ENCODE measurements around the gene RBM15. TPM values are rescaled to one million over a fixed set of nuclear protein-coding genes. Genes with fewer than 3 reads are reported as not detected.

Gene RBM15
- total and polyA plus RNA-seq, 5 donors from 2014 or later: 7.5 to 53.3 (median 12.1) TPM

- Mint-ChIP-seq H3K36me3 (peaks cover 9% of the 10 kb centered on the region), H3K4me3 (no peak overlapping the region), H3K27ac (peak overlapping the region in 2 of 3 donors; percentile 40 to 64), H3K4me1 (peaks cover 28 to 47% (median 39%) of the 10 kb centered on the region in 4 donors), H3K27me3 (no peaks in the 10 kb centered on the region), H3K9me3 (no peaks in the 10 kb centered on the region)
- H3K9me3 ChIP-seq (ENCODE audit: control insufficient read depth in 2 of 2, low read length in 2 of 2): no peaks in the 10 kb centered on the region
- no peak for DNase-seq
- H3K27me3 ChIP-seq (ENCODE audit: control insufficient read depth, insufficient read depth, low read length): no peaks in the 10 kb centered on the region
- H3K4me1 ChIP-seq (ENCODE audit: control insufficient read depth, insufficient read depth, low read length, poor library complexity, severe bottlenecking): peaks cover 25% of the 10 kb centered on the region
- no peak overlapping the region for H3K4me3 ChIP-seq (ENCODE audit: low read depth, low read length)
- H3K36me3 ChIP-seq (ENCODE audit: control insufficient read depth, insufficient read depth, low read length): no peaks in the 10 kb centered on the region
- H3K27ac ChIP-seq (ENCODE audit: insufficient read depth, low read length, poor library complexity, severe bottlenecking): no peak overlapping the region
- no peak for ATAC-seq (ENCODE audit: low read depth in 2 of 2)
These were observed 16.1 kb downstream of the RBM15 start for GRCh38 chr1:110355321-110355720.

- Histone ChIP-seq H3K27me3 (ENCODE audit: control insufficient read depth, insufficient read depth, low read length) (no peaks in the 10 kb centered on the region), H3K4me1 (ENCODE audit: control insufficient read depth, insufficient read depth, low read length, poor library complexity, severe bottlenecking) (peaks cover 16% of the 10 kb centered on the region), H3K36me3 (ENCODE audit: control insufficient read depth, insufficient read depth, low read length) (no peaks in the 10 kb centered on the region), H3K9me3 (ENCODE audit: control insufficient read depth in 2 of 2, low read length in 2 of 2) (no peaks in the 10 kb centered on the region), H3K4me3 (ENCODE audit: low read depth, low read length) (no peak overlapping the region), H3K27ac (ENCODE audit: insufficient read depth, low read length, poor library complexity, severe bottlenecking) (no peak overlapping the region)
- ATAC-seq (ENCODE audit: low read depth in 2 of 2) (no peak), DNase-seq (no peak)
- no peaks in the 10 kb centered on the region for H3K27me3 Mint-ChIP-seq
- peaks cover 14% of the 10 kb centered on the region for H3K36me3 Mint-ChIP-seq
- peak overlapping the region in 1 of 3 donors; percentile 52 for H3K27ac Mint-ChIP-seq
- H3K4me3 Mint-ChIP-seq: no peak overlapping the region
- H3K4me1 Mint-ChIP-seq: peaks cover 31 to 43% (median 34%) of the 10 kb centered on the region in 4 donors
- no peaks in the 10 kb centered on the region for H3K9me3 Mint-ChIP-seq
These were observed 17.2 kb downstream of the RBM15 start for GRCh38 chr1:110356379-110356778.

- no peaks in the 10 kb centered on the region for H3K27me3 ChIP-seq (ENCODE audit: control insufficient read depth, insufficient read depth, low read length)
- H3K4me3 ChIP-seq (ENCODE audit: low read depth, low read length): no peak overlapping the region
- no peak for DNase-seq
- no peak for ATAC-seq (ENCODE audit: low read depth in 2 of 2)
- Mint-ChIP-seq H3K4me3 (no peak overlapping the region), H3K27ac (peak overlapping the region in 1 of 3 donors; percentile 8), H3K9me3 (no peaks in the 10 kb centered on the region), H3K4me1 (peaks cover 17 to 33% (median 21%) of the 10 kb centered on the region in 4 donors), H3K36me3 (peaks cover 29% of the 10 kb centered on the region), H3K27me3 (no peaks in the 10 kb centered on the region)
- peaks cover 15% of the 10 kb centered on the region for H3K36me3 ChIP-seq (ENCODE audit: control insufficient read depth, insufficient read depth, low read length)
- H3K9me3 ChIP-seq (ENCODE audit: control insufficient read depth in 2 of 2, low read length in 2 of 2): no peaks in the 10 kb centered on the region
- peaks cover 9% of the 10 kb centered on the region for H3K4me1 ChIP-seq (ENCODE audit: control insufficient read depth, insufficient read depth, low read length, poor library complexity, severe bottlenecking)
- H3K27ac ChIP-seq (ENCODE audit: insufficient read depth, low read length, poor library complexity, severe bottlenecking): no peak overlapping the region
These were observed 21.3 kb downstream of the RBM15 start for GRCh38 chr1:110360431-110360830.

GRCh38 chr1:110361856-110362255 lies 22.7 kb downstream of the RBM15 start:
- Histone ChIP-seq H3K4me1 (ENCODE audit: control insufficient read depth, insufficient read depth, low read length, poor library complexity, severe bottlenecking) (peaks cover under 1% of the 10 kb centered on the region), H3K4me3 (ENCODE audit: low read depth, low read length) (no peak overlapping the region), H3K36me3 (ENCODE audit: control insufficient read depth, insufficient read depth, low read length) (peaks cover 20% of the 10 kb centered on the region), H3K27me3 (ENCODE audit: control insufficient read depth, insufficient read depth, low read length) (no peaks in the 10 kb centered on the region), H3K27ac (ENCODE audit: insufficient read depth, low read length, poor library complexity, severe bottlenecking) (no peak overlapping the region), H3K9me3 (ENCODE audit: control insufficient read depth in 2 of 2, low read length in 2 of 2) (no peaks in the 10 kb centered on the region)
- Mint-ChIP-seq H3K27me3 (no peaks in the 10 kb centered on the region), H3K4me3 (no peak overlapping the region), H3K9me3 (no peaks in the 10 kb centered on the region), H3K36me3 (peaks cover 30% of the 10 kb centered on the region), H3K4me1 (peaks cover 16 to 24% (median 19%) of the 10 kb centered on the region in 4 donors), H3K27ac (peak overlapping the region in 1 of 3 donors; percentile 6)
- ATAC-seq (ENCODE audit: low read depth in 2 of 2): no peak
- no peak for DNase-seq

GRCh38 chr1:110364221-110364620 lies 25.0 kb downstream of the RBM15 start:
- peaks cover 11 to 22% (median 17%) of the 10 kb centered on the region in 4 donors for H3K4me1 Mint-ChIP-seq
- Histone ChIP-seq H3K9me3 (ENCODE audit: control insufficient read depth in 2 of 2, low read length in 2 of 2) (no peaks in the 10 kb centered on the region), H3K36me3 (ENCODE audit: control insufficient read depth, insufficient read depth, low read length) (peaks cover 20% of the 10 kb centered on the region), H3K27me3 (ENCODE audit: control insufficient read depth, insufficient read depth, low read length) (no peaks in the 10 kb centered on the region), H3K27ac (ENCODE audit: insufficient read depth, low read length, poor library complexity, severe bottlenecking) (no peak overlapping the region), H3K4me3 (ENCODE audit: low read depth, low read length) (no peak overlapping the region), H3K4me1 (ENCODE audit: control insufficient read depth, insufficient read depth, low read length, poor library complexity, severe bottlenecking) (no peaks in the 10 kb centered on the region)
- H3K9me3 Mint-ChIP-seq: no peaks in the 10 kb centered on the region
- DNase-seq (no peak), ATAC-seq (ENCODE audit: low read depth in 2 of 2) (no peak)
- peak overlapping the region in 1 of 3 donors; percentile 0 for H3K27ac Mint-ChIP-seq
- no peaks in the 10 kb centered on the region for H3K27me3 Mint-ChIP-seq
- H3K36me3 Mint-ChIP-seq: peaks cover 33% of the 10 kb centered on the region
- no peak overlapping the region for H3K4me3 Mint-ChIP-seq

- Mint-ChIP-seq H3K9me3 (no peaks in the 10 kb centered on the region), H3K36me3 (peaks cover 21% of the 10 kb centered on the region), H3K27ac (peak overlapping the region; percentile 0 to 64 (median 42)), H3K4me1 (peaks cover 7 to 17% (median 11%) of the 10 kb centered on the region in 4 donors), H3K27me3 (no peaks in the 10 kb centered on the region), H3K4me3 (no peak overlapping the region)
- Histone ChIP-seq H3K9me3 (ENCODE audit: control insufficient read depth in 2 of 2, low read length in 2 of 2) (no peaks in the 10 kb centered on the region), H3K27ac (ENCODE audit: insufficient read depth, low read length, poor library complexity, severe bottlenecking) (no peak overlapping the region), H3K36me3 (ENCODE audit: control insufficient read depth, insufficient read depth, low read length) (peaks cover 17% of the 10 kb centered on the region), H3K27me3 (ENCODE audit: control insufficient read depth, insufficient read depth, low read length) (no peaks in the 10 kb centered on the region), H3K4me3 (ENCODE audit: low read depth, low read length) (no peak overlapping the region), H3K4me1 (ENCODE audit: control insufficient read depth, insufficient read depth, low read length, poor library complexity, severe bottlenecking) (no peaks in the 10 kb centered on the region)
- ATAC-seq (ENCODE audit: low read depth in 2 of 2) (peak; percentile 50 to 68), DNase-seq (no peak)
These were observed 31.6 kb downstream of the RBM15 start for GRCh38 chr1:110370827-110371226.

- H3K36me3 Mint-ChIP-seq: peaks cover 23% of the 10 kb centered on the region
- peaks cover 0 to 10% (median 5%) of the 10 kb centered on the region in 4 donors for H3K4me1 Mint-ChIP-seq
- DNase-seq (no peak), ATAC-seq (ENCODE audit: low read depth in 2 of 2) (no peak)
- no peaks in the 10 kb centered on the region for H3K27me3 ChIP-seq (ENCODE audit: control insufficient read depth, insufficient read depth, low read length)
- peaks cover 15% of the 10 kb centered on the region for H3K36me3 ChIP-seq (ENCODE audit: control insufficient read depth, insufficient read depth, low read length)
- no peak overlapping the region for H3K4me3 ChIP-seq (ENCODE audit: low read depth, low read length)
- H3K9me3 ChIP-seq (ENCODE audit: control insufficient read depth in 2 of 2, low read length in 2 of 2): no peaks in the 10 kb centered on the region
- H3K9me3 Mint-ChIP-seq: no peaks in the 10 kb centered on the region
- no peaks in the 10 kb centered on the region for H3K27me3 Mint-ChIP-seq
- H3K27ac Mint-ChIP-seq: no peak overlapping the region
- no peak overlapping the region for H3K27ac ChIP-seq (ENCODE audit: insufficient read depth, low read length, poor library complexity, severe bottlenecking)
- H3K4me1 ChIP-seq (ENCODE audit: control insufficient read depth, insufficient read depth, low read length, poor library complexity, severe bottlenecking): no peaks in the 10 kb centered on the region
- no peak overlapping the region for H3K4me3 Mint-ChIP-seq
These were observed 36.3 kb downstream of the RBM15 start for GRCh38 chr1:110375490-110375889.

GRCh38 chr1:110380672-110381283 lies 41.6 kb downstream of the RBM15 start:
- H3K27me3 ChIP-seq (ENCODE audit: control insufficient read depth, insufficient read depth, low read length): no peaks in the 10 kb centered on the region
- H3K27ac ChIP-seq (ENCODE audit: insufficient read depth, low read length, poor library complexity, severe bottlenecking): no peak overlapping the region
- no peaks in the 10 kb centered on the region for H3K4me1 ChIP-seq (ENCODE audit: control insufficient read depth, insufficient read depth, low read length, poor library complexity, severe bottlenecking)
- no peaks in the 10 kb centered on the region for H3K9me3 ChIP-seq (ENCODE audit: control insufficient read depth in 2 of 2, low read length in 2 of 2)
- Mint-ChIP-seq H3K36me3 (peaks cover 12% of the 10 kb centered on the region), H3K4me3 (no peak overlapping the region), H3K4me1 (peaks cover 4 to 14% (median 9%) of the 10 kb centered on the region in 4 donors), H3K9me3 (no peaks in the 10 kb centered on the region), H3K27ac (no peak overlapping the region), H3K27me3 (no peaks in the 10 kb centered on the region)
- H3K36me3 ChIP-seq (ENCODE audit: control insufficient read depth, insufficient read depth, low read length): no peaks in the 10 kb centered on the region
- H3K4me3 ChIP-seq (ENCODE audit: low read depth, low read length): no peak overlapping the region
- DNase-seq (no peak), ATAC-seq (ENCODE audit: low read depth in 2 of 2) (no peak)

All from CD4-positive, CD25-positive, alpha-beta regulatory T cell (primary cell).